ENCODE measurements around the gene GRM1.

DNA sequence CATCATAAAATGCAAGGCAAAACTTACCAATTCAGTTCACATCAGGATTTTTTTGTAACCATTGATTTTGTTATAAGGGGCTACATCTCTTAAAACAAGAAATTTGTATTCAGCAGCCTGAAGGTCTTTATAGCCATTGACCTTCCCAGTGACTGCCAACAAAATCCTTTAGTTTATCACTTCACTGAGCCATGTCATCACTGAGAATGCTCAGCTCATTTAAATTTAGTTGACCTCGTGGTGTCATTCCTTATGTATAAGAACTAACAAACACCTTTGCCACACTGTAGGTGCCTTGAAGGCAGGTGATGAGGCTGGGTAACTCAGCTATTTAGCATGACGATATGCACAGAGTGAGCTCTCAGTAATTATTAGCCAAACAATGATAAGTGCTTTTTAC, 77.7 kb downstream of the GRM1 start:
- TF ChIP-seq YY1 (IDR thresholded peaks at IDR 0.05; ENCODE audit: insufficient read depth, insufficient read length) = no peak
- TF ChIP-seq ZNF274 (IDR thresholded peaks at IDR 0.05; ENCODE audit: low read depth, low read length) = no peak
- TF ChIP-seq SUZ12 (IDR thresholded peaks at IDR 0.05; ENCODE audit: extremely low read depth, insufficient read depth, insufficient read length) = no peak
